Skeletal muscle tissue (tissue), 4 donors: Measurements from ENCODE around the gene JARID2. TPM values are rescaled to one million over a fixed set of nuclear protein-coding genes. Genes with fewer than 3 reads are reported as not detected.

Source experiments
- H3K27ac ChIP-seq: one replicate; pipeline ENCODE4 v1.7.0; 2013; ENCODE audit warnings: mild to moderate bottlenecking, low read depth, low read length, inconsistent platforms
- H3K27me3 ChIP-seq, 3 donors: one replicate each; pipeline ENCODE4 v1.7.0; 2013; ENCODE audit warnings: low read length in 3 of 3; ENCODE audit not compliant: control insufficient read depth in 3 of 3, insufficient read depth in 3 of 3
- H3K36me3 ChIP-seq, 3 donors: one replicate each; pipeline ENCODE4 v1.7.0; 2013; ENCODE audit warnings: low read length in 3 of 3; ENCODE audit not compliant: control insufficient read depth in 3 of 3, insufficient read depth in 3 of 3
- H3K4me1 ChIP-seq, 3 donors: one replicate each; pipeline ENCODE4 v1.7.0; 2013; ENCODE audit warnings: low read length in 3 of 3, mild to moderate bottlenecking in 3 of 3; ENCODE audit not compliant: control insufficient read depth in 3 of 3, insufficient read depth in 3 of 3
- H3K4me3 ChIP-seq, 3 donors: one replicate each; pipeline ENCODE4 v1.7.0; 2013; ENCODE audit warnings: low read length in 3 of 3
- H3K9ac ChIP-seq, 3 donors: one replicate each; pipeline ENCODE4 v1.7.0; 2013; ENCODE audit warnings: low read length in 3 of 3, mild to moderate bottlenecking in 3 of 3, moderate library complexity in 2 of 3, low read depth in 1 of 3
- H3K9me3 ChIP-seq, 3 donors: one replicate each; pipeline ENCODE4 v1.7.0; 2013; ENCODE audit warnings: low read length in 3 of 3; ENCODE audit not compliant: control insufficient read depth in 3 of 3
- total RNA-seq: library from RNA; depleted of rRNA; stranded (reverse); fragments of >200 nt; gene quantifications from one replicate; pipeline ENCODE4 v1.2.3, GENCODE V29; 2014
- donor health status: Osteomylitis.

The JARID2 gene
- total RNA-seq = 12.0 TPM

- Histone ChIP-seq H3K27me3 (no peaks in the 10 kb centered on the region), H3K4me1 (peaks cover 19 to 24% (median 19%) of the 10 kb centered on the region in 3 donors), H3K36me3 (no peaks in the 10 kb centered on the region), H3K9me3 (no peaks in the 10 kb centered on the region), H3K4me3 (peak within 1 kb of the TSS; percentile 94 to 98 (median 95)), H3K27ac (peak within 1 kb of the TSS; percentile 96), H3K9ac (peak within 1 kb of the TSS; percentile 84 to 94 (median 93))
Observed at GRCh38 chr6:15245361-15246216, at the start of gene JARID2. TSS of gene JARID2 (plus strand) at chr6:15246069. CDS start at chr6:15246540, 471 bp downstream.

- H3K4me3 ChIP-seq = no peak overlapping the region
- H3K27ac ChIP-seq = no peak overlapping the region
- H3K27me3 ChIP-seq = no peaks in the 10 kb centered on the region
- no peak overlapping the region for H3K9ac ChIP-seq
- H3K9me3 ChIP-seq = no peaks in the 10 kb centered on the region
- no peaks in the 10 kb centered on the region for H3K36me3 ChIP-seq
- no peaks in the 10 kb centered on the region for H3K4me1 ChIP-seq
Observed at GRCh38 chr6:15200087-15200486, 45.8 kb upstream of the JARID2 start.

- H3K36me3 ChIP-seq = no peaks in the 10 kb centered on the region
Observed at GRCh38 chr6:15205321-15205720, 40.5 kb upstream of the JARID2 start.

GRCh38 chr6:15206887-15207286 is 39.0 kb upstream of the JARID2 start:
- H3K4me1 ChIP-seq = no peaks in the 10 kb centered on the region
- H3K9ac ChIP-seq = no peak overlapping the region

More at GRCh38 chr6:15205321-15205720, 40.5 kb upstream of the JARID2 start:
- Histone ChIP-seq H3K27ac (no peak overlapping the region), H3K9ac (no peak overlapping the region), H3K4me1 (no peaks in the 10 kb centered on the region), H3K9me3 (no peaks in the 10 kb centered on the region), H3K27me3 (no peaks in the 10 kb centered on the region), H3K4me3 (no peak overlapping the region)

GRCh38 chr6:15207923-15208322 is 37.9 kb upstream of the JARID2 start:
- Histone ChIP-seq H3K4me3 (no peak overlapping the region), H3K27me3 (no peaks in the 10 kb centered on the region), H3K27ac (no peak overlapping the region), H3K9ac (no peak overlapping the region), H3K9me3 (no peaks in the 10 kb centered on the region), H3K36me3 (no peaks in the 10 kb centered on the region), H3K4me1 (no peaks in the 10 kb centered on the region)

More at GRCh38 chr6:15206887-15207286, 39.0 kb upstream of the JARID2 start:
- Histone ChIP-seq H3K9me3 (no peaks in the 10 kb centered on the region), H3K27me3 (no peaks in the 10 kb centered on the region), H3K4me3 (no peak overlapping the region), H3K27ac (no peak overlapping the region), H3K36me3 (no peaks in the 10 kb centered on the region)

GRCh38 chr6:15213838-15214400 is 31.9 kb upstream of the JARID2 start:
- no peak overlapping the region for H3K9ac ChIP-seq
- no peak overlapping the region for H3K27ac ChIP-seq
- no peak overlapping the region for H3K4me3 ChIP-seq
- H3K9me3 ChIP-seq = no peaks in the 10 kb centered on the region
- no peaks in the 10 kb centered on the region for H3K27me3 ChIP-seq
- H3K4me1 ChIP-seq = no peaks in the 10 kb centered on the region
- H3K36me3 ChIP-seq = no peaks in the 10 kb centered on the region

GRCh38 chr6:15218401-15218800 is 27.5 kb upstream of the JARID2 start:
- Histone ChIP-seq H3K4me1 (peaks cover 4 to 7% (median 5%) of the 10 kb centered on the region in 3 donors), H3K4me3 (no peak overlapping the region), H3K36me3 (no peaks in the 10 kb centered on the region), H3K27ac (no peak overlapping the region), H3K27me3 (no peaks in the 10 kb centered on the region), H3K9ac (no peak overlapping the region), H3K9me3 (no peaks in the 10 kb centered on the region)

- no peak overlapping the region for H3K4me3 ChIP-seq
- no peaks in the 10 kb centered on the region for H3K36me3 ChIP-seq
- H3K27me3 ChIP-seq = no peaks in the 10 kb centered on the region
- peaks cover 4 to 7% (median 5%) of the 10 kb centered on the region in 3 donors for H3K4me1 ChIP-seq
- H3K27ac ChIP-seq = no peak overlapping the region
- no peaks in the 10 kb centered on the region for H3K9me3 ChIP-seq
- no peak overlapping the region for H3K9ac ChIP-seq
Observed at GRCh38 chr6:15220062-15220461, 25.8 kb upstream of the JARID2 start.

- Histone ChIP-seq H3K4me1 (no peaks in the 10 kb centered on the region), H3K9me3 (no peaks in the 10 kb centered on the region), H3K4me3 (no peak overlapping the region), H3K36me3 (no peaks in the 10 kb centered on the region), H3K9ac (no peak overlapping the region), H3K27ac (no peak overlapping the region), H3K27me3 (no peaks in the 10 kb centered on the region)
Observed at GRCh38 chr6:15227827-15228318, 18.0 kb upstream of the JARID2 start.

- H3K9ac ChIP-seq = no peak overlapping the region
- H3K4me1 ChIP-seq = no peaks in the 10 kb centered on the region
- no peak overlapping the region for H3K4me3 ChIP-seq
- no peak overlapping the region for H3K27ac ChIP-seq
- no peaks in the 10 kb centered on the region for H3K9me3 ChIP-seq
- H3K27me3 ChIP-seq = no peaks in the 10 kb centered on the region
- H3K36me3 ChIP-seq = no peaks in the 10 kb centered on the region
Observed at GRCh38 chr6:15230827-15231226, 15.0 kb upstream of the JARID2 start.
